ENCODE results near the gene TTLL11.

GRCh38 chr9:121811751-121812150, 281.4 kb downstream of the TTLL11 start:
- TF ChIP-seq, protein P1, sequence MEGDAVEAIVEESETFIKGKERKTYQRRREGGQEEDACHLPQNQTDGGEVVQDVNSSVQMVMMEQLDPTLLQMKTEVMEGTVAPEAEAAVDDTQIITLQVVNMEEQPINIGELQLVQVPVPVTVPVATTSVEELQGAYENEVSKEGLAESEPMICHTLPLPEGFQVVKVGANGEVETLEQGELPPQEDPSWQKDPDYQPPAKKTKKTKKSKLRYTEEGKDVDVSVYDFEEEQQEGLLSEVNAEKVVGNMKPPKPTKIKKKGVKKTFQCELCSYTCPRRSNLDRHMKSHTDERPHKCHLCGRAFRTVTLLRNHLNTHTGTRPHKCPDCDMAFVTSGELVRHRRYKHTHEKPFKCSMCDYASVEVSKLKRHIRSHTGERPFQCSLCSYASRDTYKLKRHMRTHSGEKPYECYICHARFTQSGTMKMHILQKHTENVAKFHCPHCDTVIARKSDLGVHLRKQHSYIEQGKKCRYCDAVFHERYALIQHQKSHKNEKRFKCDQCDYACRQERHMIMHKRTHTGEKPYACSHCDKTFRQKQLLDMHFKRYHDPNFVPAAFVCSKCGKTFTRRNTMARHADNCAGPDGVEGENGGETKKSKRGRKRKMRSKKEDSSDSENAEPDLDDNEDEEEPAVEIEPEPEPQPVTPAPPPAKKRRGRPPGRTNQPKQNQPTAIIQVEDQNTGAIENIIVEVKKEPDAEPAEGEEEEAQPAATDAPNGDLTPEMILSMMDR (IDR thresholded peaks at IDR 0.05) = no peak
- no peak for TF ChIP-seq POLR2A (IDR thresholded peaks at IDR 0.05)
